Suppressor macrophage treated with lipopolysaccharide for 1 hour (primary cell): ENCODE data around the gene FAM227A.
"Not testable (repeated sequence)": the region's sequence is repeated elsewhere in the genome, so short reads cannot be mapped to it uniquely, and the experiment has no call there.

Experiments used
- DNase-seq, 3 donors: peaks; one replicate each; pipeline ENCODE4 v3.0.0-alpha.2; 2020 to 2022

The FAM227A gene

DNA sequence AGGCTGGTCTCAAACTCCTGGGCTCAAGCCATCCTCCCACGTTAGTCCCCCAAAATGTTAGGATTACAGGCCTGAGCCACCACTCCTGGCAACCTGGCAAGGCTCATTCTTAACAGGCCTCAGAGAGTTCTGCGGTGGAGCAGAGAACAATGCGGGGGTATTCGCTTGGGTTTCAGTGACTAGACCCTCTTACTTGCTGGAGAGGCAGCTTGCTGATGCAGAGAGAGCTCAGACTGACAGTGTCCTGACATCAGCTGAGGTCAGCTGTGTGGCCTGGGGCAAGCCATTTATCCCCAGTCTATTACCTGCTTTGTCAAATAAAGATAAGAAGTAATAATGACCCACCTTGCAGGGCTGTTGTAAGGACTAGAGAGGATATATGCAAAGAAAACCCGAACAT lies 46.0 kb downstream of the FAM227A start:
- DNase-seq: no peak

DNA sequence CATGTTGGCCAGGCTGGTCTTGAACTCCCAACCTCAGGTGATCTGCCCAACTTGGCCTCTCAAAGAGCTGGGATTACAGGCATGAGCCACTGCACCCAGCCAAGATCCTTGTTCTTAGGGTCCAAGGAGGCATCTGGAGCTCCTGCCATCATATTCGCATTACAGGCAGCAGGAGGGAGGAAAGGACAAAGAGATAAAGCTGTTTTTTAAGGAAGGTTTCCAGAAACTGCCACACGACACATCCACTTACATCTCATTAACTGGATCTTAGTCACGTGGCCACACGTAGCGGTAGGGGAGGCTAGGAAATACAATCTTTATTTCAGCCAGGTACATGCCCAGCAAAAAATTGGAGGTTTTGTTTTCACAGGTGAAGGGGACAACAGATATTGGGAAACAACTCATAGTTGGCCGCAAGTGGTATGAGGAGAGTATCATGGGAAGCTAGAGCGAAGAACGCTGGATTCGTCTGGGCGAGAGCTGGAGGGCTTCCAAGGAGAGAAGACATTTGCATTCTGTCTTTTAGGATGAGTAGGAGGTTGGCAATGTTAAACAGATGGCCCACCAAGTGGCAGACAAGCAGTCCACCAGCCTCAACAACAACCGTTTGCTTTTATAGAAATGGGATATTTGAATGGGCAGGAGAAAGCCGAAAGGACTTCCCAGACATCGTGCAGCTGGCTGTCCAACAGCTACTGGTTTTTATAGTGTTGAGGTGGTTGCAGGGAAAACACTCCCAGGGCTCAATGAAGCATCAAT lies 47.0 kb downstream of the FAM227A start:
- no peak for DNase-seq

DNA sequence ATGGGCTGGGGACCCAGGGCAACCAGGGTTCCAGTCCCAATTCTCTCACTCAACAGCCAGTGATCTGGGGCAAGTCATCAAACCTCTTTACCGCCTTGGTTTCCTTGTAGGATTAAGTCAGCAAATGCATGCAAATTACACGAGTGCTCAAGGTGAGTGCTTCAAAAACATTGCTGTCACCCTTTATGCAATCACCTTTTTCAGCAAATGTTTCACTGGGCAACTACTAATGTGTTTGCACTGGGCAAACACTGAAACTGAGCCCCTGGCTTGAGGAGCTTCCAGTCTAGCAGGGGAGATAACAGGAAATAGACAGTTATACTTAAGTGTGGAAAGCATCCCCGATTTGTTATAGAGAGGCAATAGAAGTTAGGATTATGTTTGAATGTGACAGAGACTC lies 48.5 kb downstream of the FAM227A start:
- DNase-seq: no peak

DNA sequence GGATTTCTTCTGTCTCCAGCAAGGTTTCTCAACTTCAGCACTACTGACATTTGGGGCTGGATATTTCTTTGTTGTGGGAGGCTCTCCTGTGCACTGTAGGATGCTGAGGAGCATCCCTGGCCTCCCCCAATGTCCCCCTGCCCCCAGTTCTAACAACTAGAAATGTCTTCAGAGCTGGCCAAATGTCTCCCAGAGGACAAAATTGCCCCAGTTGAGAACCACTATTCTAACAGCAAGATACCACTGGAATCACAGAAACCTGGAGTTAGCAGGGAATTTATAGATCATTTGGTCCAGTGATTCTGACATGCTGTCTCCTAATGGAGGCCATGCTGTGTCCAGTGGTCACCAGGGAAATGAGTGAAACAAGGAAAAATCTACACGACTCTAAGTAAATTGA lies 54.0 kb downstream of the FAM227A start:
- no peak for DNase-seq

GRCh38 chr22:38601221-38601764 lies 54.9 kb downstream of the FAM227A start:
- DNase-seq: peak in 1 of 3 donors; percentile 9

GRCh38 chr22:38599466-38599865 lies 56.7 kb downstream of the FAM227A start:
- DNase-seq: no peak

DNA sequence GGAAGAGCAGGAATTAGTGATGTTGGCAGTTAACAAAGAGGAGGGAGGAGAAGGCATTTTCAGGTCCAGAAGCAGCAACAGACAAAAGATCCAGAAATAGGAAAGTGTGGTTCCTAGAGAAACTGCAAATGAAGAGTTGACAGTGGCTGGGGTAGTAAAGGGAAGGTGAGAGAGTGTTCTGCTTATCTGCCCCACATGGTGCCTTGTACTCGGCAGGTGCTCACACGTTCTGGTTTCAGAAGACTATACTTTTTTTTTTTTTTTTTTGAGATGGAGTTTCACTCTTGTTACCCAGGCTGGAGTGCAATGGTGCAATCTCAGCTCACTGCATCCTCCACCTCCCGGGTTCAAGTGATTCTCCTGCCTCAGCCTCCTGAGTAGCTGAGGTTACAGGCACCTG lies 73.3 kb downstream of the FAM227A start:
- not testable (repeated sequence) for DNase-seq

DNA sequence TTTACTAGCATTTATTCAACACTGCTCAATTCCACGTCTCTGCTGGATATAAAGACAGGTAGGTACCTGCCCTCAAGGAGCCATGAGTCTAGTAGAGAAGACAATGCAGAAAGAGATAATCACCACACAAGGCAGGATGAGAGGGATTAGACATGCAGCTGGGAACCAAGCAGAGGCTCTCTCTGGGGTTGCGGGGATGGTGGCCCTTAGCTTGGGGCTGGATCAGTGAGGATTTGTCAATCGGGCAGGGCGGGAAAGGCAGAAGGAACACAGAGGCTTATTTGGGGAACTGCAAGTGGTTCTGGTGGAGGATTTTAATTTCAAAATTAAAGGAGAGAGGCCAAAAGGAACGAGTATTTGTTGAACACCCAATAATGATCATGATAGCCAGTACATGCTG lies 77.7 kb downstream of the FAM227A start:
- DNase-seq: no peak

DNA sequence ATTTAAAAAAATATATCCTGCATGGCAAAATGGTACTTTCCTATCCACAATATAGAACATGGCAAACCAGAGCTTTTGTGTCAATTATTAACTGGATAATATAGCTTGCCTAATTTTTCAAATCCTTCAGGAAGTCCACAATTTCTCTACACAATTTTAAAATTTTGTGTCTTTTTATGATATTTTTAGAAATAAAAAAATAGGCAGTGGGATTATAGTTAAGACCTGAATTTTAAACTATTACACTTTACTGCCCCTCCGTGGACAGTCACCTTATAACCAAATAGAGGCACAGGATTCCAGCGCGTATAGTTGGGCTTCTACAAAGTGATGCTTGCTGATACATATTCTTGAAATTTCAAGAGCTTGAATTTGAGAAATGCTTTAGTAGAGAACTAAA lies 84.1 kb downstream of the FAM227A start:
- peak; percentile 74 to 82 (median 74) for DNase-seq

GRCh38 chr22:38570779-38571364 lies 85.3 kb downstream of the FAM227A start:
- DNase-seq: peak in 2 of 3 donors; percentile 32 to 41

DNA sequence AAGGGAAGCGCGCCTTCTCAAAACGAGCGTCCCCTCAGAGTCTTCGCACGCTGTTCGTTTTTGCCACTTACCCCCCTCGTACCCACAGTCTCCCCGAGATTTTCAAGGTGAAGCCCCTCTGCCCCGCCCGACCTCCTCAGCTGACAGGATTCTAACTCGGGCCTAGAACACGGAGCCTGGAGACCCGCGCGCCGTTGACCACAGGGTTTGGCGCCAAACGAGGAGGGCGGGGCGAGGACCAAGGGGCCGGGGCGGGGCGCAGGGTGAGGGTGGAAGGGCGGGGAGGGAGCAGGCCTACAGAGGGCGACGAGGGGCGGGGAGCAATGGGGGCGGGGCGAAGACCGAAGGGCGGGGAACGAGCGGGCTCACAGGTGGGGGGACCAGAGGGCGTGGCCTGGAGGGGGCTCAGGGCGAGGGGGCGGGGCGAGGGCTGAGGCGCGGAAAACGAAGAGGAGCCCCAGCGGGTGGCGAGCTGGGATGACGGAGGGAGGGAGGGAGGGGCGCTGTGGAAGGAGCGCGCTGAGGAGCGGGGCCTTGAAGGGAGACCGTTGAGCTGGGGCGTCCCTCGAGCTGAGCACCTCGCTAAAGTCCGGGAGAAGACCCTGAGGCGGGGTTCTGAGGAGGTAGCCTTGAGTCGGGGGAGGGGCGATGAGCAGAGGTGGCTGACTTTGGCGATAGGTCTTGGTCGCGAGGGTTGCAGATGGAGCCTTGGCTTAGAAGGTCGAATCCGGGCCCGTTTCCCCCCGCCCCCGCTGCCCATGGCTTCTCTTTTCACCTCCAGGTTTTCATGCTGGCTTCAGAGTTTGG lies 86.0 kb downstream of the FAM227A start, which contains the start of gene DMC1:
Gene DMC1 (minus strand): TSS at position 212 of the 807 bp plus-strand sequence. CDS start 1,927 bp downstream, outside the sequence.
- DNase-seq: peak; percentile 60 to 90 (median 76)

GRCh38 chr22:38569181-38569971 lies 86.8 kb downstream of the FAM227A start:
- DNase-seq: no peak

DNA sequence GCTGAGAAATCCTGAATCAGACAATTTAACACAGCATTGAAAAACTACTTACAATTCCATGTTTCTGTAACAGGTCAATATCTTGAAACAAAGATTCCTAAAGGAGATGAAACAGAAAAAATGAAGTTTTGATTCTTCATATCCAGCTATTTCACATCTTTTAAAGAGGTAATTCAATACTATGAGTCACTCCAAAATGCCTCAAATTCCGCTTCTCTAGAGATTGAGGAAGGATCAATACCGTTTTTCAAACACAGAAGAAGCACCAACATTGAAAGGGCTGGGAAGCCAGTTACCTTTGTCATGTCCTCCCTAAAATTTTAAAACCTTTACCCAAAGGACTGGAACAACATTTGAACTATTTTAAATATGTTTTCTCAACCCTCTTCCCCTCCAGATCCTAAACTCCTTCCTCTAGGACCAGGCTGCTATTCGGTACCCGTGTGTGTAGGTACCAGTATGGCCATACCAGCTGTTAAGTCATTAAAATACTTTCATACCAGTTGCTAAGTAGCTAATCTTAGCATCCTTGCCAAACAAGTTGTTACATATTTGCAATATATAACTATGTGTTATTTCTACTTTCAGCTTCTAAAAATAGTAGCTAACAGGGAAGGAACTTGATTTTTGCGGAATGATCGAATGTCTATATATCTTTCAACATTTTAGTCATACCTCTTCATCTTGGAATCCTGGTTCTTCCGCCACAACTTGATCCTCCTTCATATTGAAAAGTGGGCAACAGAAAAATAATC lies 88.5 kb downstream of the FAM227A start:
- DNase-seq: peak in 2 of 3 donors; percentile 24 to 50

DNA sequence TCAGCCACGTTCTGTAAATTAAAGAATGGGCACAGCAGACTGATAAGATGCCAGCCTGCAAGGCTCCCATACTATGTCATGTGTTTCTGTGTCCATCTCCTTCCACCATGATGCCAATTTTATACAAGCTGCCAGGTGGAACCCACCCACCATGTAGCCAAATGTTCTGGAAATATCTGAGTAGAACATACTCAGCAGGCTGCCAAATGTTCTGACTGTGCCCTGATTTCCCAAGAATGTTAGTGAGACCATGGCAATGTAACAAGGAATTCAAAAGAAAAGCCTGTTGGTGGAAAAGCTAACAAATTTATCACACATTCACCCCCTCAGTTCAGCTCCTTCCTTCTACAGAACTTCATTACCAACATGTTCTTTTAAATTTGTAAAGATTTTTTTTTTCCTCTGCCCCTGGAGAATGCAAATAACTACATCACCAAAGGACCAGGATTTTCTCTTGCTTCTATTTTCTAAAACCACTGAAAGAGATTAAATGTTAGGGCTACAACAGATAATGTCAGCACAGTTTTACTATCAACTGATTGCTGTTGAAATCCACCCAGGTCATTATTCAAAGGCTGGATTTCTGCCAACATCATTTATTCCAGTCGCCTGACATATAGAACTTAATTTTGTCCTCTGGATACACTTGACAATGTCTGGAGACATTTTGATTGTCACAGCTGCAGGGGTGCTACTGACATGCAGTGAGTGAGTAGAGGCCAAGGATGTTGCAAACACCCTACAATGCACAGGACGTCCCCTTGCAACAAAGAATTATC lies 89.3 kb downstream of the FAM227A start:
- no peak for DNase-seq

DNA sequence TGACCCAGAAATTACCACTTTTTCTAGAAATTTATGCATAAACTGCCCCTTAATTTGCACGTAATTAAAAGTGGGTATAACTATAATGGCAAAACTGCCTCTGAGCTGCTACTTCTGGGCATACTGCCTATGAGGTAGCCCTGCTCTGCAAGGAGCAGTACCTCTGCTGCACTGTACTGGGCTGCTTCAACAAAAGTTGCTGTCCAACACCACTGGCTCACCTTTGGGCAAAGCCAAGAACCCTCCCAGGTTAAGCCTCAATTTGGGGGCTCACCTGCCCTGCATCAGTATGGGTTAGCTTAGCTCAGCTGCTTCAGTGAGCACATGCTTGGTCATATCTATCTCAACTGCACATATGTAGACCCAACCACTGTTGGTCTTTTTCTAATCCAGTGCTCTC lies 90.8 kb downstream of the FAM227A start:
- DNase-seq: no peak

DNA sequence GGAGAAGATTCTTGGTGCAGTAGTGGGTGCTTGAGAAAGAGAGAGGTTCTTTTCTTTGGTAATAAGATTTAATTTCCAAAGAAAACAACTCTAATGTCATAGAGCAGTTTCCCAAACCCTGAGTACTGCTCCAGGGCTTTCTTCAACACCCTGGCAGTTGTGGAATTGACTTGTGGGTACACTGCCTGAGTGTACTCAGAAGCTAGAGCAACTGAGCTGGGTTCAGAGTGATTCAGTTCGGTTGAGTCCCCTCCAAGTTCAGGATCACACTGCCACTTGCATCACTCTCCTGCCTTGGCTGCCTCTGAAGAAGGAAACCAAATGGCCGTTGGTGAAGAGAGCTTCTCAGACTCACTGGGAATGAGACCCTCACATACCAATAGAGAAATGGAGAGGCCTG lies 91.5 kb downstream of the FAM227A start:
- DNase-seq: no peak

- DNase-seq: peak; percentile 20 to 62 (median 61)
Measured at GRCh38 chr22:38554281-38554680, 101.9 kb downstream of the FAM227A start.

DNA sequence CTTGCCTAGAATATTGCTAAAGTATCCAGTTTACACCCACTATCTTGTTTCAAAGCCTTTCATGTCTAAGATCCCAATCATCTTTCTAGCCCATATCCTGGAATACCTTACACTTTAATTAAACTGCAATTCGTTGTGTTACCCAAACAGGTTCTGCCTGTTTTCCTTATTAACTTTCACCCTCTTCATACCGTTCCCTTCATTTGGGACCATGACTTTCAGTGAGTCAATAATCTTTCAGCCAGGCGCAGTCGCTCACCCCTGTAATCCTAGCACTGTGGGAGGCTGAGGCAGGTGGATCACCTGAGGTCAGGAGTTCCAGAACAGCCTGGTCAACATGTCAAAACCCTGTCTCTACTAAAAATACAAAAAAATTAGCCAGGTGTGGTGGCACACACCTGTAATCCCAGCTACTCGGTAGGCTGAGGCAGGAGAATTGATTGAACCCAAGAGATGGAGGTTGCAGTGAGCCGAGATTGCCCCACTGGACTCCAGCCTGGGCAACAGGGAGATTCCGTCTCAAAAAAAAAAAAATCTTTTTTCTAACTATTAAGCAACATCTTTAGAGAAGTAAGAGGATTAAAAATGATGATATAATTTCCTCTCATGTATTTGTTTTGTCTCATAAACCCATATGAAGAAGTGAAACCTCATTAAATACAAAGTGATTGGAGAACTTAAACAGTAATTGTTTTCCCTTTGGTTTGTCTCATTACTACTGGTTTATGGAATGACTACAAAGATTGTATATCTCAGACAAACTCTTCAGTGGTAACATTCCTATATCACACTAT lies 106.9 kb downstream of the FAM227A start:
- peak; percentile 67 to 95 (median 94) for DNase-seq

GRCh38 chr22:38540701-38541100 lies 115.5 kb downstream of the FAM227A start:
- no peak for DNase-seq
